K562 (cell line): Measurements from ENCODE around the gene IFRD1. TPM values are rescaled to one million over a fixed set of nuclear protein-coding genes. Genes with fewer than 3 reads are reported as not detected.
A peak's percentile ranks its signal among the peaks of the same experiment; 100 is the strongest.

Experiments used
- ATF3 ChIP-seq, 2 experiments: fragments of 450-650 bp in 1 of 2; sonication (generic) in 1 of 2; formaldehyde crosslinking in 1 of 2; IDR thresholded peaks in 1 of 2; conservative IDR thresholded peaks in 1 of 2; 2 replicates each; pipeline versions ENCODE4 v1.6.1 to v1.8.1; 2016 to 2023; ENCODE audit warnings: mild to moderate bottlenecking in 2 of 2, moderate library complexity in 2 of 2, inconsistent platforms in 1 of 2, missing genetic modification reagents in 1 of 2
- CBFB ChIP-seq: sonication (generic); formaldehyde crosslinking; IDR thresholded peaks from 2 replicates; pipeline ENCODE4 v1.4.0; 2020; ENCODE audit warnings: mild to moderate bottlenecking, missing genetic modification reagents
- CREB1 ChIP-seq, 2 experiments: sonication (generic) in 1 of 2; formaldehyde crosslinking in 1 of 2; IDR thresholded peaks; 2 replicates each; pipeline versions ENCODE4 v1.6.1 to v1.8.0; 2012 to 2022; ENCODE audit warnings: inconsistent platforms in 1 of 2, mild to moderate bottlenecking in 1 of 2, missing genetic modification reagents in 1 of 2, moderate library complexity in 1 of 2
- CSDE1 ChIP-seq, 2 experiments: fragments of 450-650 bp; IDR thresholded peaks; 2 replicates each; pipeline ENCODE4 v1.6.1; 2016; ENCODE audit warnings: mild to moderate bottlenecking in 1 of 2
- FOSL1 ChIP-seq: fragments of 200-800 bp; sonication (Bioruptor generic); conservative IDR thresholded peaks from 2 replicates; pipeline ENCODE4 v1.6.1; 2016; ENCODE audit warnings: missing genetic modification characterization, missing compliant biosample characterization
- FOXJ3 ChIP-seq: sonication (generic); formaldehyde crosslinking; IDR thresholded peaks from 2 replicates; pipeline ENCODE4 v1.4.0; 2020; ENCODE audit warnings: mild to moderate bottlenecking, missing genetic modification reagents
- POLR2H ChIP-seq: IDR thresholded peaks from 2 replicates; pipeline ENCODE4 v1.6.1; 2016; ENCODE audit warnings: missing genetic modification characterization, low read depth, mild to moderate bottlenecking, control low read depth, missing compliant biosample characterization, moderate library complexity
- SRSF9 ChIP-seq: fragments of 200-400 bp; formaldehyde crosslinking; IDR thresholded peaks from 2 replicates; pipeline ENCODE4 v1.6.1; 2017; ENCODE audit warnings: low read depth, low read length, borderline replicate concordance
- XRCC5 ChIP-seq: fragments of 200-400 bp; formaldehyde crosslinking; IDR thresholded peaks from 2 replicates; pipeline ENCODE4 v1.6.1; 2017; ENCODE audit warnings: low read depth, mild to moderate bottlenecking, low read length
- ZFP1 ChIP-seq: fragments of 450-650 bp; formaldehyde crosslinking; IDR thresholded peaks from 2 replicates; pipeline ENCODE4 v1.4.0; 2020; ENCODE audit warnings: mild to moderate bottlenecking, mixed read lengths
- ZNF175 ChIP-seq: fragments of 200-800 bp; sonication (Bioruptor generic); IDR thresholded peaks from 2 replicates; pipeline ENCODE4 v1.6.1; 2016; ENCODE audit warnings: low read depth, mild to moderate bottlenecking, missing genetic modification characterization, missing compliant biosample characterization
- ZNF318 ChIP-seq, 2 experiments: fragments of 450-650 bp; IDR thresholded peaks; 2 replicates each; pipeline ENCODE4 v1.6.1; 2016; ENCODE audit warnings: mild to moderate bottlenecking in 2 of 2, borderline replicate concordance in 1 of 2, low read depth in 1 of 2, moderate library complexity in 1 of 2
- ZNF445 ChIP-seq: fragments of 250-450 bp; sonication (Bioruptor Pico); IDR thresholded peaks from 2 replicates; pipeline ENCODE4 v1.4.0; 2020; ENCODE audit warnings: low read depth, mild to moderate bottlenecking, moderate library complexity
- polyA plus RNA-seq, 8 experiments: library from polyadenylated mRNA; depleted of rRNA in 4 of 8; stranded (reverse) in 5 of 8; unstranded in 3 of 8; fragments of >200 nt; fragmentation: Nextera tagmentation in 2 of 8; fragmentation: Illumina TruSeq in 1 of 8; extraction: Ambion mirVana in 2 of 8; extraction: Trizol in 1 of 8; gene quantifications; 2 replicates each; pipeline versions ENCODE4 v1.2.1 to v1.2.3, GENCODE V29; 2011 to 2014; ENCODE audit warnings: inconsistent platforms in 1 of 8, missing spikeins in 1 of 8
- total RNA-seq, 7 experiments: library from RNA; depleted of rRNA in 6 of 7; stranded (reverse); fragments of >200 nt in 6 of 7; fragmentation: Illumina TruSeq in 2 of 7; extraction: Trizol in 2 of 7; gene quantifications; 2 replicates each; pipeline versions ENCODE4 v1.2.1 to v1.2.3, GENCODE V29; 2011 to 2021; ENCODE audit warnings: low replicate concordance in 1 of 7
- TF ChIP-seq, protein P1 (sequence below): fragments of 450-650 bp; IDR thresholded peaks from 2 replicates; pipeline ENCODE4 v1.6.1; 2014; ENCODE audit warnings: low read depth, mild to moderate bottlenecking, moderate library complexity, borderline replicate concordance

IFRD1 gene
- total and polyA plus RNA-seq, 9 of the 15 experiments (the other 6 are each of a cell fraction or from before 2014, with no cell fraction given): 27.6 to 81.8 (median 68.1) TPM

DNA sequence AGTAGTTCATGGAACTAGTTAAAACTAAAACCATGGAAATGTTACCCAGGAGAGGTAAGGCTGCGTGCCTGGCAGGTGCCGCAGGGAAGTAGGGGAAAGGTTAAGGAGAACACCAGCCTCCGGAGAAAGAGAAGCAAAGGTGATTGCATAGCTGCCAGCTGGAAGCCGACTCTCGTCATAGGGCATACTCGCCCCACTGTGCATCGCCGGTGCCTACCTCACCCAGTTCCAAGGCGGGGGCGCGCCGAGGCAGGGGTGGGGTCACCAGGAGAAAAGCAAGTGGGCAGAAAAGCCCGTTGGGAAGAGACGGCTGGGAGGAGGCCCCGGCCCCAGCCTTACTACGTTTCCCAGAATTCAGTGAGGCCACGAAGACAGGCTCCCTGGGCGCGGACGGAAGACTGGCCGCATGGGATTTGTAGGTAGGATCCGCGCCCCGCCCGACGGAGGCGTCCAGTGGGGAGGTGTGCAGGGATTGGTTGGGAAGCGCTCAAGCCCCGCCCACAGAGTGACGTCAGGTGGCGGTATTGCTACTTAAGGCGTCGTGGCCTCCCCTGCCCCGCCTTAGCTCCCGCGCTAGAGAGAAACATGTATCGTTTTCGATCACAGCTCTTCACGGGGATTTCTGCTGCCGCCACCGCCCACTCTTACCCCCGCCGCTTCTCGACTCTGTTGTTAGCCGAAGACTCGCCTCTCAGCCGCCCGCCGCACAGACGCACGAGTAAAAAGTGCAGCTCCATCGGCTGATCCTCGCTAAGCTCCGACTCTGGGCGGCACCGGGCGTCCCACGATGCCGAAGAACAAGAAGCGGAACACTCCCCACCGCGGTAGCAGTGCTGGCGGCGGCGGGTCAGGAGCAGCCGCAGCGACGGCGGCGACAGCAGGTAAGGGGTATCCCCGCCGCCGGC is at the start of gene IFRD1 (continued):
- TF ChIP-seq ZNF318 (IDR thresholded peaks at IDR 0.05; ENCODE audit: borderline replicate concordance in 1 of 2, low read depth in 1 of 2) (no peak), CSDE1 (IDR thresholded peaks at IDR 0.05) (no peak), ATF3 (IDR thresholded peaks at IDR 0.05) (peak; percentile 77), ATF3 (CRISPR knock-in tag; conservative IDR thresholded peaks at IDR 0.05) (peak; percentile 86; the same call in 1 of the 2 replicates), ZFP1 (CRISPR knock-in tag) (0 out of 2 replicates have a peak, but pooled peaks have one; percentile 13), CBFB (no peak; the same call in 1 of the 2 replicates), XRCC5 (no peak), FOXJ3 (CRISPR knock-in tag) (no peak), CREB1 (IDR thresholded peaks at IDR 0.05) (peak; percentile 94), CREB1 (CRISPR knock-in tag; IDR thresholded peaks at IDR 0.05) (peak; percentile 94), FOSL1 (peak; percentile 62; the same call in 1 of the 2 replicates), POLR2H (peak; percentile 98), SRSF9 (no peak), ZNF445 (CRISPR knock-in tag) (peak; percentile 53; the same call in 1 of the 2 replicates), ZNF175 (CRISPR knock-in tag) (peak; percentile 71; the same call in 1 of the 2 replicates)
- TF ChIP-seq, protein P1, sequence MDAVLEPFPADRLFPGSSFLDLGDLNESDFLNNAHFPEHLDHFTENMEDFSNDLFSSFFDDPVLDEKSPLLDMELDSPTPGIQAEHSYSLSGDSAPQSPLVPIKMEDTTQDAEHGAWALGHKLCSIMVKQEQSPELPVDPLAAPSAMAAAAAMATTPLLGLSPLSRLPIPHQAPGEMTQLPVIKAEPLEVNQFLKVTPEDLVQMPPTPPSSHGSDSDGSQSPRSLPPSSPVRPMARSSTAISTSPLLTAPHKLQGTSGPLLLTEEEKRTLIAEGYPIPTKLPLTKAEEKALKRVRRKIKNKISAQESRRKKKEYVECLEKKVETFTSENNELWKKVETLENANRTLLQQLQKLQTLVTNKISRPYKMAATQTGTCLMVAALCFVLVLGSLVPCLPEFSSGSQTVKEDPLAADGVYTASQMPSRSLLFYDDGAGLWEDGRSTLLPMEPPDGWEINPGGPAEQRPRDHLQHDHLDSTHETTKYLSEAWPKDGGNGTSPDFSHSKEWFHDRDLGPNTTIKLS: peak; percentile 74
